ACHN (cell line): ENCODE measurements around the gene CCDC158.
"Not testable (repeated sequence)": the region's sequence is repeated elsewhere in the genome, so short reads cannot be mapped to it uniquely, and the experiment has no call there.

ENCODE experiments used
- DNase-seq: peaks from one replicate; pipeline ENCODE4 v3.0.0-alpha.2; 2015
- in situ Hi-C: cut with HindIII; loops from 2 replicates; pipeline ENCODE4 v1.10.0; 2017; ENCODE audit warnings: low sequenced_read_pairs, low pct_ligation_motif_present, low pct_unique_long_range_greater_than_20kb

Gene CCDC158

GRCh38 chr4:76435528-76436319 lies 14.8 kb upstream of the CCDC158 start:
- in situ Hi-C loops, result no loop called here

GRCh38 chr4:76434901-76435527 lies 14.1 kb upstream of the CCDC158 start, which contains the start of gene SHROOM3:
SHROOM3 (plus strand) TSS chr4:76435229; CDS start chr4:76436053, 824 bp downstream.
- in situ Hi-C loops, result no loop called here
- DNase-seq, result no peak

More at GRCh38 chr4:76435528-76436319, 14.8 kb upstream of the CCDC158 start:
- no peak for DNase-seq

- DNase-seq, result peak; percentile 65
- in situ Hi-C loops, result no loop called here
Observed at GRCh38 chr4:76430519-76431388, 9.8 kb upstream of the CCDC158 start.

GRCh38 chr4:76429636-76430035 lies 8.7 kb upstream of the CCDC158 start:
- in situ Hi-C loops, result no loop called here
- DNase-seq, result no peak

- DNase-seq, result peak; percentile 7
- in situ Hi-C loops, result no loop called here
Observed at GRCh38 chr4:76426272-76426671, 5.3 kb upstream of the CCDC158 start.

- DNase-seq, in situ Hi-C loops: not testable (repeated sequence)
Observed at GRCh38 chr4:76423159-76423558, 2.2 kb upstream of the CCDC158 start.

- no peak for DNase-seq
- in situ Hi-C loops, result no loop called here
Observed at GRCh38 chr4:76420188-76420761, 666 bp downstream of the CCDC158 start.

- DNase-seq, result no peak
- in situ Hi-C loops, result no loop called here
Observed at GRCh38 chr4:76410636-76411035, 10.3 kb downstream of the CCDC158 start.

- in situ Hi-C loops, result no loop called here
- no peak for DNase-seq
Observed at GRCh38 chr4:76407440-76408119, 13.4 kb downstream of the CCDC158 start.

- no peak for DNase-seq
- in situ Hi-C loops, result no loop called here
Observed at GRCh38 chr4:76406081-76406480, 14.9 kb downstream of the CCDC158 start.

- DNase-seq, result no peak
- in situ Hi-C loops, result no loop called here
Observed at GRCh38 chr4:76401654-76402053, 19.3 kb downstream of the CCDC158 start.

- in situ Hi-C loops, result no loop called here
- DNase-seq, result no peak
Observed at GRCh38 chr4:76388160-76388908, 32.6 kb downstream of the CCDC158 start.

- in situ Hi-C loops, result no loop called here
- no peak for DNase-seq
Observed at GRCh38 chr4:76386566-76387305, 34.2 kb downstream of the CCDC158 start.

GRCh38 chr4:76385974-76386373 lies 35.0 kb downstream of the CCDC158 start:
- in situ Hi-C loops, result no loop called here
- DNase-seq, result no peak

- in situ Hi-C loops, result no loop called here
- DNase-seq, result no peak
Observed at GRCh38 chr4:76384052-76384451, 36.9 kb downstream of the CCDC158 start.

- DNase-seq, result no peak
- in situ Hi-C loops, result no loop called here
Observed at GRCh38 chr4:76383001-76383400, 37.9 kb downstream of the CCDC158 start.

- no peak for DNase-seq
- in situ Hi-C loops, result no loop called here
Observed at GRCh38 chr4:76381986-76382385, 39.0 kb downstream of the CCDC158 start.
